SK-N-SH (cell line): ENCODE data around the gene CNDP2. TPM values are rescaled to one million over a fixed set of nuclear protein-coding genes. Genes with fewer than 3 reads are reported as not detected.

Source experiments
- CTCF ChIA-PET: fragments of 300-600, 350-600 bp; formaldehyde crosslinking; extraction: SDS; loops from one replicate; lab custom pipeline; 2021; lab: Yijun Ruan, JAX
- POLR2A ChIA-PET: fragments of 350-600 bp; sonication (Branson Sonifier 250); formaldehyde crosslinking; extraction: SDS; loops from one replicate; lab custom pipeline; 2020; ENCODE audit warnings: antibody characterized with exemption, inconsistent platforms; lab: Yijun Ruan, JAX
- DNase-seq: peaks from one replicate; pipeline ENCODE4 v3.0.0; 2012
- H2AFZ ChIP-seq: fragments of 200-600 bp; sonication (generic); 2 replicates; pipeline ENCODE4 v1.8.1; 2016; ENCODE audit warnings: antibody characterized with exemption, mild to moderate bottlenecking, low read depth
- H3F3A ChIP-seq: fragments of 200-600 bp; sonication (generic); replicated peaks from 2 replicates; pipeline ENCODE3; 2016; ENCODE audit warnings: antibody characterized with exemption, mild to moderate bottlenecking; ENCODE audit not compliant: insufficient read depth
- H3K27ac ChIP-seq, 2 experiments: fragments of 200-500 bp in 1 of 2; fragments of 200-600 bp in 1 of 2; sonication (Bioruptor generic) in 1 of 2; sonication (generic), shearing (Covaris generic) in 1 of 2; 2 replicates each; pipeline versions ENCODE4 v1.5.1 to v1.6.1; 2014 to 2016; ENCODE audit warnings: low read depth in 2 of 2, inconsistent platforms in 1 of 2, low read length in 1 of 2, mild to moderate bottlenecking in 1 of 2, mixed read lengths in 1 of 2
- H3K27me3 ChIP-seq: fragments of 200-600 bp; sonication (generic), shearing (Covaris generic); 2 replicates; pipeline ENCODE4 v1.6.1; 2016; ENCODE audit warnings: mixed run types; ENCODE audit not compliant: insufficient read depth
- H3K36me3 ChIP-seq, 2 experiments: fragments of 200-500 bp in 1 of 2; fragments of 200-600 bp in 1 of 2; sonication (Bioruptor generic) in 1 of 2; sonication (generic) in 1 of 2; replicated peaks in 1 of 2; 2 replicates each; pipeline versions ENCODE3 to v1.5.1; 2014 to 2016; ENCODE audit warnings: low read length in 1 of 2, mild to moderate bottlenecking in 1 of 2; ENCODE audit not compliant: insufficient read depth in 2 of 2, control insufficient read depth in 1 of 2
- H3K4me1 ChIP-seq, 2 experiments: fragments of 200-500 bp in 1 of 2; fragments of 200-600 bp in 1 of 2; sonication (Bioruptor generic) in 1 of 2; sonication (generic), shearing (Covaris generic) in 1 of 2; 2 replicates each; pipeline versions ENCODE4 v1.5.1 to v1.6.1; 2014 to 2016; ENCODE audit warnings: low read depth in 1 of 2, low read length in 1 of 2, mixed run types in 1 of 2; ENCODE audit not compliant: insufficient read depth in 2 of 2, control insufficient read depth in 1 of 2
- H3K4me2 ChIP-seq: fragments of 200-600 bp; sonication (generic), shearing (Covaris generic); 2 replicates; pipeline ENCODE4 v1.6.1; 2017; ENCODE audit warnings: mixed run types
- H3K4me3 ChIP-seq, 2 experiments: fragments of 200-500 bp in 1 of 2; fragments of 200-600 bp in 1 of 2; sonication (Bioruptor generic) in 1 of 2; sonication (generic), shearing (Covaris generic) in 1 of 2; 2 replicates each; pipeline versions ENCODE4 v1.5.1 to v1.8.1; 2014 to 2016; ENCODE audit warnings: low read depth in 2 of 2, inconsistent platforms in 1 of 2, low read length in 1 of 2, mild to moderate bottlenecking in 1 of 2, mixed read lengths in 1 of 2, moderate library complexity in 1 of 2
- H3K79me2 ChIP-seq: fragments of 200-600 bp; sonication (generic); 2 replicates; pipeline ENCODE4 v1.8.1; 2017; ENCODE audit warnings: mild to moderate bottlenecking; ENCODE audit not compliant: insufficient read depth
- H3K9ac ChIP-seq: fragments of 200-600 bp; sonication (generic); 2 replicates; pipeline ENCODE4 v1.6.1; 2017; ENCODE audit warnings: mixed run types
- H3K9me2 ChIP-seq: fragments of 200-600 bp; sonication (generic); 2 replicates; pipeline ENCODE4 v1.6.1; 2017; ENCODE audit warnings: mixed run types
- H3K9me3 ChIP-seq: fragments of 200-600 bp; sonication (generic); 2 replicates; pipeline ENCODE4 v1.6.1; 2017; ENCODE audit warnings: mixed run types, mild to moderate bottlenecking, moderate library complexity
- H4K20me1 ChIP-seq: fragments of 200-600 bp; sonication (generic); 2 replicates; pipeline ENCODE4 v1.6.1; 2017; ENCODE audit warnings: mild to moderate bottlenecking, mixed run types; ENCODE audit not compliant: insufficient read depth
- CHD2 ChIP-seq: fragments of 150-350 bp; IDR thresholded peaks from 2 replicates; pipeline ENCODE4 v1.6.1; 2018; ENCODE audit warnings: low read length; ENCODE audit not compliant: partially characterized antibody
- CTCF ChIP-seq: fragments of 200-600 bp; sonication (generic); IDR thresholded peaks from 2 replicates; pipeline ENCODE4 v1.6.1; 2017; ENCODE audit warnings: antibody characterized with exemption, mild to moderate bottlenecking, moderate library complexity
- ELF1 ChIP-seq: IDR thresholded peaks from 2 replicates; pipeline ENCODE4 v1.4.0; 2012
- EP300 ChIP-seq, 2 experiments: IDR thresholded peaks; 2 replicates each; pipeline versions ENCODE4 v1.4.0 to v1.6.1; 2012; ENCODE audit warnings: borderline replicate concordance in 1 of 2, low read depth in 1 of 2, low read length in 1 of 2
- EZH2phosphoT487 ChIP-seq: fragments of 200-600 bp; sonication (generic); IDR thresholded peaks from 2 replicates; pipeline ENCODE4 v1.6.1; 2017; ENCODE audit warnings: low read depth, mixed run types, mild to moderate bottlenecking, antibody characterized with exemption, moderate library complexity, borderline replicate concordance
- FOSL2 ChIP-seq: IDR thresholded peaks from 2 replicates; pipeline ENCODE4 v1.4.0; 2012; ENCODE audit warnings: low read depth, mild to moderate bottlenecking, moderate library complexity, borderline replicate concordance
- FOXJ3 ChIP-seq: sonication (generic); formaldehyde crosslinking; IDR thresholded peaks from 2 replicates; pipeline ENCODE4 v1.5.1; 2020; ENCODE audit warnings: mild to moderate bottlenecking, missing genetic modification reagents
- GABPA ChIP-seq: IDR thresholded peaks from 2 replicates; pipeline ENCODE4 v1.4.0; 2012; ENCODE audit warnings: low read depth, mild to moderate bottlenecking
- GATA2 ChIP-seq: sonication (generic); formaldehyde crosslinking; IDR thresholded peaks from 2 replicates; pipeline ENCODE4 v1.5.0; 2020; ENCODE audit warnings: mild to moderate bottlenecking, missing genetic modification reagents
- IRF3 ChIP-seq: fragments of 150-350 bp; IDR thresholded peaks from 2 replicates; pipeline ENCODE4 v1.6.1; 2016; ENCODE audit warnings: mild to moderate bottlenecking, low read depth, low read length
- NFIC ChIP-seq: IDR thresholded peaks from 2 replicates; pipeline ENCODE4 v1.4.0; 2012; ENCODE audit warnings: borderline replicate concordance
- NRF1 ChIP-seq: IDR thresholded peaks from 2 replicates; pipeline ENCODE4 v1.6.1; 2012; ENCODE audit warnings: low read depth, mild to moderate bottlenecking, low read length
- POLR2AphosphoS5 ChIP-seq: IDR thresholded peaks from 2 replicates; pipeline ENCODE4 v1.6.1; 2012; ENCODE audit warnings: low read depth, low read length
- RAD21 ChIP-seq: IDR thresholded peaks from 2 replicates; pipeline ENCODE4 v1.6.1; 2012; ENCODE audit warnings: mild to moderate bottlenecking, low read length
- REST ChIP-seq: IDR thresholded peaks from 2 replicates; pipeline ENCODE4 v1.6.1; 2012; ENCODE audit warnings: mild to moderate bottlenecking, low read depth, low read length, moderate library complexity
- SMC3 ChIP-seq: IDR thresholded peaks from 2 replicates; pipeline ENCODE4 v1.6.1; 2012; ENCODE audit warnings: low read depth, low read length, improper control_type of control experiment
- TCF12 ChIP-seq: IDR thresholded peaks from 2 replicates; pipeline ENCODE4 v1.4.0; 2012
- TEAD4 ChIP-seq: IDR thresholded peaks from 2 replicates; pipeline ENCODE4 v1.4.0; 2012; ENCODE audit warnings: mild to moderate bottlenecking, borderline replicate concordance; ENCODE audit not compliant: insufficient read depth
- WGBS: methylation state at CpG from one replicate; pipeline ENCODE4 v1.1.6; 2017; ENCODE audit warnings: low lambda C conversion rate; 5-methylcytosine and 5-hydroxymethylcytosine counted together
- polyA plus RNA-seq, 3 experiments: library from polyadenylated mRNA; depleted of rRNA; stranded (reverse); fragments of >200 nt; gene quantifications; 2 replicates each; pipeline ENCODE4 v1.2.3, GENCODE V29; 2012

The CNDP2 gene
- polyA plus RNA-seq, 1 of the 3 experiments (the other 2 are of a cell fraction): 78.5 TPM

GRCh38 chr18:74513883-74514205, 17.7 kb downstream of the CNDP2 start:
- Histone ChIP-seq H3K9me2 (no peaks in the 10 kb centered on the region), H3K36me3 (peaks cover 10 to 71% of the 10 kb centered on the region in 2 experiments)
- no peak for DNase-seq

GRCh38 chr18:74514860-74515495, 18.8 kb downstream of the CNDP2 start:
- Histone ChIP-seq H3K4me1 (no peaks in the 10 kb centered on the region), H4K20me1 (no peaks in the 10 kb centered on the region), H3K9ac (no peak overlapping the region), H2AFZ (no peak overlapping the region), H3K4me2 (no peak overlapping the region), H3K27me3 (no peaks in the 10 kb centered on the region), H3K27ac (no peak overlapping the region), H3K79me2 (no peaks in the 10 kb centered on the region), H3K36me3 (peaks cover 6 to 74% of the 10 kb centered on the region in 2 experiments), H3K9me3 (no peaks in the 10 kb centered on the region), H3K4me3 (no peak overlapping the region), H3F3A (no peaks in the 10 kb centered on the region), H3K9me2 (no peaks in the 10 kb centered on the region)
- 91% methylated on average over 7 of the region's 18 CpGs for WGBS
- CTCF ChIA-PET: no interaction called here
- no peak for DNase-seq
- POLR2A ChIA-PET: no interaction called here
- TF ChIP-seq GABPA: no peak
- TF ChIP-seq ELF1: no peak
- TF ChIP-seq REST: no peak
- TF ChIP-seq GATA2 (CRISPR knock-in tag): no peak
- no peak for TF ChIP-seq FOSL2
- TF ChIP-seq SMC3: no peak
- no peak for TF ChIP-seq TEAD4
- no peak for TF ChIP-seq TCF12
- no peak for TF ChIP-seq CHD2
- no peak for TF ChIP-seq FOXJ3 (CRISPR knock-in tag)

More at GRCh38 chr18:74513883-74514205, 17.7 kb downstream of the CNDP2 start:
- no peaks in the 10 kb centered on the region for H3K27me3 ChIP-seq
- TF ChIP-seq RAD21 (no peak), GATA2 (CRISPR knock-in tag) (no peak), POLR2AphosphoS5 (no peak), EP300 (IDR thresholded peaks at IDR 0.05; ENCODE audit: borderline replicate concordance in 1 of 2, low read depth in 1 of 2, low read length in 1 of 2) (no peak), EZH2phosphoT487 (no peak), NRF1 (no peak), CHD2 (no peak), NFIC (no peak), SMC3 (no peak), CTCF (no peak), IRF3 (no peak)
- TF ChIP-seq, all 33 proteins: peak for 0
- Histone ChIP-seq H3K4me1 (no peaks in the 10 kb centered on the region), H4K20me1 (no peaks in the 10 kb centered on the region), H2AFZ (no peak overlapping the region), H3K27ac (no peak overlapping the region), H3K79me2 (no peaks in the 10 kb centered on the region), H3F3A (no peaks in the 10 kb centered on the region), H3K4me2 (no peak overlapping the region), H3K9ac (no peak overlapping the region), H3K4me3 (no peak overlapping the region), H3K9me3 (no peaks in the 10 kb centered on the region)
- CTCF ChIA-PET: no interaction called here
- POLR2A ChIA-PET: no interaction called here
- WGBS: 88% methylated on average over 8 of the region's 8 CpGs
